Lung (tissue), 12 donors: ENCODE data around the gene SPTBN1. TPM values are rescaled to one million over a fixed set of nuclear protein-coding genes. Genes with fewer than 3 reads are reported as not detected.

ENCODE experiments used
- ATAC-seq: fragments of 200-7000 bp; cut with Tn5 transposase; one replicate; pipeline ENCODE4 v1.9.1; 2020; ENCODE audit warnings: moderate number of reproducible peaks; ENCODE audit not compliant: insufficient read depth, low FRiP score
- DNase-seq, 3 donors: peaks; one replicate each; pipeline ENCODE4 v3.0.0-alpha.2; 2013 to 2017
- H3K27ac ChIP-seq, 2 donors: one replicate each; pipeline ENCODE4 v1.5.1; 2013; ENCODE audit warnings: mild to moderate bottlenecking in 2 of 2, moderate library complexity in 2 of 2, control low read depth in 1 of 2, inconsistent platforms in 1 of 2, low read depth in 1 of 2, low read length in 1 of 2
- H3K27me3 ChIP-seq, 3 donors: one replicate each; pipeline ENCODE4 v1.5.1; 2013; ENCODE audit warnings: low read length in 2 of 3; ENCODE audit not compliant: control insufficient read depth in 3 of 3, insufficient read depth in 3 of 3
- H3K36me3 ChIP-seq, 4 donors: one replicate each; pipeline ENCODE4 v1.5.1; 2013; ENCODE audit warnings: low read length in 4 of 4, mild to moderate bottlenecking in 1 of 4, moderate library complexity in 1 of 4; ENCODE audit not compliant: control insufficient read depth in 4 of 4, insufficient read depth in 4 of 4
- H3K4me1 ChIP-seq, 5 donors: one replicate each; pipeline ENCODE4 v1.5.1; 2013; ENCODE audit warnings: low read length in 5 of 5, mild to moderate bottlenecking in 2 of 5, moderate library complexity in 1 of 5; ENCODE audit not compliant: control insufficient read depth in 5 of 5, insufficient read depth in 5 of 5
- H3K4me3 ChIP-seq: one replicate; pipeline ENCODE4 v1.5.1; 2013; ENCODE audit warnings: mild to moderate bottlenecking, control low read depth, moderate library complexity
- H3K9ac ChIP-seq, 2 donors: one replicate each; pipeline ENCODE4 v1.5.1; 2013; ENCODE audit warnings: low read length in 2 of 2, control low read depth in 1 of 2; ENCODE audit not compliant: insufficient read depth in 1 of 2
- H3K9me3 ChIP-seq, 4 donors: one replicate each; pipeline ENCODE4 v1.5.1; 2013; ENCODE audit warnings: low read length in 3 of 4, mild to moderate bottlenecking in 1 of 4, moderate library complexity in 1 of 4; ENCODE audit not compliant: control insufficient read depth in 4 of 4, insufficient read depth in 3 of 4
- WGBS, 2 donors: extraction: QIAGEN DNeasy Blood & Tissue Kit; methylation state at CpG; one replicate each; pipeline ENCODE4 v1.1.7; 2013; 5-methylcytosine and 5-hydroxymethylcytosine counted together
- polyA plus RNA-seq, 2 donors: library from polyadenylated mRNA; stranded (reverse); fragments of 200-250 nt; gene quantifications; one replicate each; pipeline ENCODE4 v1.2.1, GENCODE V29; 2013
- total RNA-seq, 2 donors: library from RNA; depleted of rRNA in 1 of 2; stranded (reverse); fragments of >200 nt in 1 of 2; gene quantifications; one replicate each; pipeline ENCODE4 v1.2.1, GENCODE V29; 2014 to 2021
- TF ChIP-seq, protein P1 (sequence below): IDR thresholded peaks from 2 replicates; pipeline ENCODE4 v1.5.1; 2012; ENCODE audit warnings: mild to moderate bottlenecking; ENCODE audit errors: control extremely low read depth, extremely low read depth
- donor health status: control.
- donor health status: control.
- donor health status: Bipolar disorder and iron deficiency.
- donor health status: healthy.
- donor health status: DM: yes; HTN: yes; CAD: no.

SPTBN1 gene
- total and polyA plus RNA-seq, 4 donors, result 89.4 to 715 (median 275) TPM

DNA sequence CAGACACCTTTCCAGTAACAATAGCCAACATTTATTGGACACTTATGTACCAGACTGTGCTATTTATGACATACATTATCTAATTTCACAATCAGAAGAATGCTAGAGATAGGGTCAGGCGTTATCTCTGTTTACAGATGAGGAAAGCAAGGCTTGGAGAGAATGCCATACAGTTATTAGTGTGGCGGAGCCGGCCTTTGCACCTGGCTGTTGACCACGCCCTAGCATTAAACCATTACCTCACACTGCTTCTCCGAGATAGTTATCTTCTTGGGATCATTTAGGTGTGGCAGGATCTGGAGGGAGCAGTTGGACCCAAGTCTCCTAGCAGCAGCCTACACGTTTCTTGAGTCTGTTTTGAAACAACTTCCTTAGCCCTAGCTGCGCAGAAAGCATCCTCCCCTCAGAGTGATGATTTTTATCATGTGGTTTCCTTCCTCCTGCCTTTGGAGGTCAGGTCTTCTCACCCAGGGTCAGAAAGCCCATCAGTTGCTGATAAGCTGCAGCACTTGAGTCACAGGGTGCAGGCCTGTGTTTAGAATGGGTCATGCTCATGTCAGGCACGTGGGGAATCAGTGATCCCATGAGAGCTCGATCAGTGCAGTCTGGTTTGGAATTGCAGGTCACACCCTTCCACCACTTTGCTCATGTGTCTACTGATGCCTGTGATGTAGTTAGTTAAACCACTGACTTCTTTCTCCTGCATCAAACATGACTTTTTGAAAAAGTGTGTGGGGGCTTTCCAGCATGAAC, 118.2 kb downstream of the SPTBN1 start:
- Histone ChIP-seq H3K27ac (peak overlapping the region; percentile 62 to 76), H3K9ac (no peak overlapping the region), H3K27me3 (no peaks in the 10 kb centered on the region), H3K9me3 (no peaks in the 10 kb centered on the region), H3K4me3 (no peak overlapping the region), H3K4me1 (peaks cover 28 to 88% (median 72%) of the 10 kb centered on the region in 5 donors), H3K36me3 (peaks cover 0 to 7% (median 1%) of the 10 kb centered on the region in 4 donors)
- ATAC-seq (no peak), DNase-seq (peak in 1 of 3 donors; percentile 37)
- TF ChIP-seq, protein P1, sequence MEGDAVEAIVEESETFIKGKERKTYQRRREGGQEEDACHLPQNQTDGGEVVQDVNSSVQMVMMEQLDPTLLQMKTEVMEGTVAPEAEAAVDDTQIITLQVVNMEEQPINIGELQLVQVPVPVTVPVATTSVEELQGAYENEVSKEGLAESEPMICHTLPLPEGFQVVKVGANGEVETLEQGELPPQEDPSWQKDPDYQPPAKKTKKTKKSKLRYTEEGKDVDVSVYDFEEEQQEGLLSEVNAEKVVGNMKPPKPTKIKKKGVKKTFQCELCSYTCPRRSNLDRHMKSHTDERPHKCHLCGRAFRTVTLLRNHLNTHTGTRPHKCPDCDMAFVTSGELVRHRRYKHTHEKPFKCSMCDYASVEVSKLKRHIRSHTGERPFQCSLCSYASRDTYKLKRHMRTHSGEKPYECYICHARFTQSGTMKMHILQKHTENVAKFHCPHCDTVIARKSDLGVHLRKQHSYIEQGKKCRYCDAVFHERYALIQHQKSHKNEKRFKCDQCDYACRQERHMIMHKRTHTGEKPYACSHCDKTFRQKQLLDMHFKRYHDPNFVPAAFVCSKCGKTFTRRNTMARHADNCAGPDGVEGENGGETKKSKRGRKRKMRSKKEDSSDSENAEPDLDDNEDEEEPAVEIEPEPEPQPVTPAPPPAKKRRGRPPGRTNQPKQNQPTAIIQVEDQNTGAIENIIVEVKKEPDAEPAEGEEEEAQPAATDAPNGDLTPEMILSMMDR, result no peak
- WGBS, 2 donors, result 16 to 31% methylated on average over 9 of the region's 9 CpGs

DNA sequence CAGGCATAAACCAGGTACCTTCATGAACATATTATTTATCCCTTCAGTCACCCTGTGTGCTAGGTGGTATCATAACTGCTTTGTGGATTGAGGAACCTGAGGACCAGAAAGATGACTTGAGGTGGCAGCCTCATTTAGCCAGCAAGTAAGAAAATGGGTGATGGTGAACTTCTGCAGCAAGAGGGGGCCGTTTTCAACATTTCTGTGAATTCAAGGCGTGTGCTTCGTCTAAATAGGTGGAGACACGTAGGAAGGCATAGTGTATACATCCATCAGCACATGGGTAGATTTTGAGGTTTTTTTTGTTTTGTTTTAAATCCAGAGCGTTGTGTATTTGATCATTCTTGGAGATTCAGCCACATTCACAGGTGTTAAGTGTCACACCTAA, 118.7 kb downstream of the SPTBN1 start:
- DNase-seq (no peak), ATAC-seq (no peak)
- WGBS, 2 donors, result 64 to 69% methylated on average over 5 of the region's 5 CpGs
- Histone ChIP-seq H3K27me3 (no peaks in the 10 kb centered on the region), H3K4me3 (no peak overlapping the region), H3K4me1 (peaks cover 30 to 89% (median 70%) of the 10 kb centered on the region in 5 donors), H3K36me3 (peaks cover 0 to 7% (median 1%) of the 10 kb centered on the region in 4 donors), H3K9ac (no peak overlapping the region), H3K9me3 (no peaks in the 10 kb centered on the region), H3K27ac (peak overlapping the region; percentile 62 to 76)
- TF ChIP-seq, protein P1, result no peak

DNA sequence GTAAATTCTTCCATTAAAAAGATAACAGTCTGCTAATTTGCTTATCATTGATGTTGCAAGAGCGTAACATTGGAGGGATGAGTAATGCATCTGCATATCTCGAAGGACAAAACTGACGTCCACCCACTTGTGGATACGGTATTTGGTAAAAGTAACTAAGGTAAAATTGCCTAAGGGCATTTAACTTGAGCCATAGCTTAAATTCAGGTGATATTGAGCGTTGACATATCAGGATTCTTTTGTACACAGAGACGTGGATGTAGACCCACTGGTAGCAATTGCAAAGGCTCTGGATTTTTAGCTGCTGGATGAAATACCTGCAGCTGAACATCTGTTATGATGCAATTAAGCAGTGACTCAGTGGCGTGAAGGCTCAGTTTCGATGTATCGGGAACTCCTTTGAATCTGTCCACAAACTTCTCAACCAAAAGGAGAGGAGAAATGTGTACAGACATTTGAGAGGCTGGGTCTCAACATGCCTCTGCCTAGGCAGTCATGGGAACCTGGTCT, 119.3 kb downstream of the SPTBN1 start:
- TF ChIP-seq, protein P1, result no peak
- DNase-seq (no peak), ATAC-seq (no peak)
- no peaks in the 10 kb centered on the region for H3K27me3 ChIP-seq
- H3K4me3 ChIP-seq, result no peak overlapping the region
- no peak overlapping the region for H3K9ac ChIP-seq
- H3K4me1 ChIP-seq, result peaks cover 29 to 88% (median 69%) of the 10 kb centered on the region in 5 donors
- H3K9me3 ChIP-seq, result no peaks in the 10 kb centered on the region
- H3K36me3 ChIP-seq, result peaks cover 0 to 7% (median 1%) of the 10 kb centered on the region in 4 donors
- peak overlapping the region in 1 of 2 donors; percentile 12 for H3K27ac ChIP-seq
- 63 to 72% methylated on average over 9 of the region's 9 CpGs for WGBS, 2 donors
